SK-N-SH treated with all-trans-retinoic acid at 6 μM for 48 hours (cell line): ENCODE measurements around the gene ZNF107.
A peak's percentile ranks its signal among the peaks of the same experiment; 100 is the strongest.

Experiments
- ATAC-seq: fragments of 200-7000 bp; cut with Tn5 transposase; 3 replicates; pipeline ENCODE4 v1.9.1; 2020; ENCODE audit warnings: mild to moderate bottlenecking, moderate library complexity
- BACH2 ChIP-seq: fragments of 250-450 bp; sonication (Bioruptor Pico); IDR thresholded peaks from 2 replicates; pipeline ENCODE4 v1.9.0; 2021; ENCODE audit warnings: mild to moderate bottlenecking, borderline replicate concordance
- CSDC2 ChIP-seq: fragments of 250-450 bp; sonication (Bioruptor Pico); IDR thresholded peaks from 2 replicates; pipeline ENCODE4 v1.5.0; 2020; ENCODE audit warnings: mild to moderate bottlenecking, moderate library complexity
- CSRNP3 ChIP-seq: fragments of 250-450 bp; sonication (Bioruptor Pico); IDR thresholded peaks from 2 replicates; pipeline ENCODE4 v1.5.1; 2021; ENCODE audit warnings: mild to moderate bottlenecking, moderate library complexity
- ESRRG ChIP-seq: fragments of 250-450 bp; sonication (Bioruptor Pico); IDR thresholded peaks from 2 replicates; pipeline ENCODE4 v1.6.1; 2021; ENCODE audit warnings: mild to moderate bottlenecking
- GLIS3 ChIP-seq: fragments of 250-450 bp; sonication (Bioruptor Pico); IDR thresholded peaks from 2 replicates; pipeline ENCODE4 v1.5.0; 2020; ENCODE audit warnings: mild to moderate bottlenecking, moderate library complexity
- ISL1 ChIP-seq: fragments of 250-450 bp; sonication (Bioruptor Pico); IDR thresholded peaks from 2 replicates; pipeline ENCODE4 v2.1.2; 2022; ENCODE audit warnings: mild to moderate bottlenecking, moderate library complexity
- OSR1 ChIP-seq: fragments of 250-450 bp; sonication (Bioruptor Pico); IDR thresholded peaks from 2 replicates; pipeline ENCODE4 v1.8.0; 2022; ENCODE audit warnings: moderate library complexity, mild to moderate bottlenecking, inconsistent platforms
- PPARA ChIP-seq: fragments of 250-450 bp; sonication (Bioruptor Pico); IDR thresholded peaks from 2 replicates; pipeline ENCODE4 v1.5.0; 2020; ENCODE audit warnings: mild to moderate bottlenecking, borderline replicate concordance
- RARB ChIP-seq: fragments of 250-450 bp; sonication (Bioruptor Pico); IDR thresholded peaks from 2 replicates; pipeline ENCODE4 v1.8.0; 2021; ENCODE audit warnings: mild to moderate bottlenecking, moderate library complexity
- SNAI2 ChIP-seq: fragments of 250-450 bp; sonication (Bioruptor Pico); IDR thresholded peaks from 2 replicates; pipeline ENCODE4 v1.5.0; 2020; ENCODE audit warnings: mild to moderate bottlenecking, moderate library complexity
- TCF4 ChIP-seq: fragments of 250-450 bp; sonication (Bioruptor Pico); IDR thresholded peaks from 2 replicates; pipeline ENCODE4 v1.8.0; 2021; ENCODE audit warnings: mild to moderate bottlenecking, moderate library complexity, borderline replicate concordance
- TOX ChIP-seq: fragments of 250-450 bp; sonication (Bioruptor Pico); IDR thresholded peaks from 2 replicates; pipeline ENCODE4 v1.8.0; 2021; ENCODE audit warnings: mild to moderate bottlenecking, moderate library complexity, borderline replicate concordance
- ZC3H10 ChIP-seq: fragments of 250-450 bp; sonication (Bioruptor Pico); IDR thresholded peaks from 2 replicates; pipeline ENCODE4 v1.5.1; 2021; ENCODE audit warnings: mild to moderate bottlenecking, moderate library complexity
- ZFP3 ChIP-seq: fragments of 250-450 bp; sonication (Bioruptor Pico); IDR thresholded peaks from 2 replicates; pipeline ENCODE4 v1.5.0; 2020; ENCODE audit warnings: mild to moderate bottlenecking, moderate library complexity
- ZFP30 ChIP-seq: fragments of 450-650 bp; formaldehyde crosslinking; IDR thresholded peaks from 2 replicates; pipeline ENCODE4 v1.5.0; 2022; ENCODE audit warnings: mild to moderate bottlenecking, moderate library complexity
- ZNF565 ChIP-seq: fragments of 450-650 bp; formaldehyde crosslinking; conservative IDR thresholded peaks from 2 replicates; pipeline ENCODE4 v1.5.0; 2020; ENCODE audit warnings: low read depth, mild to moderate bottlenecking, moderate library complexity
- ZNF70 ChIP-seq: fragments of 450-650 bp; formaldehyde crosslinking; IDR thresholded peaks from 2 replicates; pipeline ENCODE4 v1.5.0; 2020; ENCODE audit warnings: mild to moderate bottlenecking, moderate library complexity
- ZNF8 ChIP-seq: fragments of 450-650 bp; formaldehyde crosslinking; IDR thresholded peaks from 2 replicates; pipeline ENCODE4 v1.5.0; 2020; ENCODE audit warnings: mild to moderate bottlenecking, moderate library complexity
- TF ChIP-seq, protein P1 (sequence below): fragments of 250-450 bp; sonication (Bioruptor Pico); IDR thresholded peaks from 2 replicates; pipeline ENCODE4 v1.5.0; 2020; ENCODE audit warnings: mild to moderate bottlenecking, moderate library complexity
- TF ChIP-seq, protein P2 (sequence below): fragments of 250-450 bp; sonication (Bioruptor Pico); IDR thresholded peaks from 2 replicates; pipeline ENCODE4 v1.8.0; 2021; ENCODE audit warnings: low read depth, mild to moderate bottlenecking, moderate library complexity, borderline replicate concordance
- TF ChIP-seq, protein P3 (sequence below): fragments of 250-450 bp; sonication (Bioruptor Pico); IDR thresholded peaks from 2 replicates; pipeline ENCODE4 v1.8.0; 2020; ENCODE audit warnings: mild to moderate bottlenecking, moderate library complexity, borderline replicate concordance

ZNF107 gene

DNA sequence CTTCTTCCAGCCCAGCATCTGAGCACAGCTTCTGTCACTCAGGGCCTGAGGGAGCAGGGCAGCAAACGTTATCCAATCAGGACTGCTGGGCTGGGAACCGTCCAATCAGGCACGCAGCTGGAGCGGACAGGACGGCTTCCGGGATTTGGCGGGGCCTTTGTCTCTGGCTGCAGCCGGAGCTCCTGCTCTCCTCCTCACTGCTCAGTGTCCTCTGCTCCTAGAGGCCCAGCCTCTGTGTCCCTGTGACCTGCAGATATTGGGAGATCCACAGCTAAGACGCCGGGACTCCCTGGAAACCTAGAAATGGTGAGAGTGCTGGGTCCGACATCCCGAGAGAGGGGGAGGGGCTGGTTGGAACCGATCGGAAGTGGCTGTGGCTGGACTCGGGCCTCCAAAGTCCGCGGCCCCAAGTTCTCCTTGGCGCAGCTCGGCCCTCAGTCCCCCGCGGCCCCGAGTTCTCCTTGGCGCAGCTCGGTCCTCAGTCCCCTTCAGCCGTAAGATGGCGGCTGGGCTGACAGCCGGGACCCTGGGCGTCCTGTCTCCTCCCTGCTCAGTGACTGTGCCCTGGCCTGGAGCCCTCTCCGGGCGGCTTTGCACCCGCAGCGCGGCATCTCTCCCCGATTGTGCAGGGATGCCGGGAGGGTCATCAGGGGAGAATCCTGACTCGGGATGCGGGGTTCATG lies at the start of gene ZNF107:
Gene ZNF107, plus strand, starts transcription at position 154 of the 683 bp plus-strand sequence. Its CDS starts 150 bp downstream, at position 304.
- peak; percentile 100 for ATAC-seq
- no peak for TF ChIP-seq ISL1
- TF ChIP-seq ZNF565 (CRISPR knock-in tag), result no peak
- TF ChIP-seq ESRRG (CRISPR knock-in tag), result no peak
- no peak for TF ChIP-seq CSDC2
- TF ChIP-seq BACH2 (CRISPR knock-in tag), result no peak
- TF ChIP-seq, all 23 proteins: peak for 0

DNA sequence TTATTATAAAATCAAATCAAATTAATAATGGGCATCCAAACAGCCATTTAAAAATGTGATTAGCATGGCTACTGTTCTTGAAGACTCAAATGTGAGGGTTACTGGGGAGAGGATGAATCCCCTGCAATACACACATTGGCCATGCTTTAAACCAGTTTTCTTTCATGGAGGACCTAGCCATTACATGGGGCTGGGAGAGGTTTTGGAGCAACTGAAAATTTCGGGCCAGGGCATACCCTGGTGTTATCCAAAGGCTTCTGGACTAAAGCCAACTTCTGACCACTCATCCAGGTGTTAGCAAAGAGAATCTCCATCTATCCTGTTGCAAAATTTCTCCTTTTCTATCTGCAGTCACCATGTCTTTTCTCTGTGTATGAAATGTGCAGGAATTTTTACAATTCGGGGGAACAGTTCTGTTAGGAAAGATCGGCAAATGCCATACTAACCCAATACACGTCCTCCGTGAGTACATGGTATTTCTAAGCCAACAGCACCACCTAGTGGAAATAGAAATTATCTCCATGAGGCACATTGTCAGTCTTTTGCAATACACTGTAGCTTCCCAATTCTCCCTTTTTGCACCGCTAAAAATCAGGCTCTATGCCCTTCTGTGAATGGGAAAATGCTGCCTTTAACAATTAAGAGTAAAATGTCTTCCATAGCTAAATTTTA lies 47.0 kb upstream of the ZNF107 start:
- TF ChIP-seq BACH2 (CRISPR knock-in tag) (no peak), CSRNP3 (CRISPR knock-in tag) (no peak), GLIS3 (CRISPR knock-in tag) (no peak), ZFP3 (CRISPR knock-in tag) (no peak), ZNF8 (CRISPR knock-in tag) (no peak; the same call in 1 of the 2 replicates), TCF4 (CRISPR knock-in tag) (no peak), ESRRG (CRISPR knock-in tag) (no peak), RARB (CRISPR knock-in tag) (no peak), ISL1 (no peak), OSR1 (CRISPR knock-in tag) (no peak), PPARA (no peak), ZFP30 (CRISPR knock-in tag) (no peak), TOX (no peak)
- TF ChIP-seq, protein P1, sequence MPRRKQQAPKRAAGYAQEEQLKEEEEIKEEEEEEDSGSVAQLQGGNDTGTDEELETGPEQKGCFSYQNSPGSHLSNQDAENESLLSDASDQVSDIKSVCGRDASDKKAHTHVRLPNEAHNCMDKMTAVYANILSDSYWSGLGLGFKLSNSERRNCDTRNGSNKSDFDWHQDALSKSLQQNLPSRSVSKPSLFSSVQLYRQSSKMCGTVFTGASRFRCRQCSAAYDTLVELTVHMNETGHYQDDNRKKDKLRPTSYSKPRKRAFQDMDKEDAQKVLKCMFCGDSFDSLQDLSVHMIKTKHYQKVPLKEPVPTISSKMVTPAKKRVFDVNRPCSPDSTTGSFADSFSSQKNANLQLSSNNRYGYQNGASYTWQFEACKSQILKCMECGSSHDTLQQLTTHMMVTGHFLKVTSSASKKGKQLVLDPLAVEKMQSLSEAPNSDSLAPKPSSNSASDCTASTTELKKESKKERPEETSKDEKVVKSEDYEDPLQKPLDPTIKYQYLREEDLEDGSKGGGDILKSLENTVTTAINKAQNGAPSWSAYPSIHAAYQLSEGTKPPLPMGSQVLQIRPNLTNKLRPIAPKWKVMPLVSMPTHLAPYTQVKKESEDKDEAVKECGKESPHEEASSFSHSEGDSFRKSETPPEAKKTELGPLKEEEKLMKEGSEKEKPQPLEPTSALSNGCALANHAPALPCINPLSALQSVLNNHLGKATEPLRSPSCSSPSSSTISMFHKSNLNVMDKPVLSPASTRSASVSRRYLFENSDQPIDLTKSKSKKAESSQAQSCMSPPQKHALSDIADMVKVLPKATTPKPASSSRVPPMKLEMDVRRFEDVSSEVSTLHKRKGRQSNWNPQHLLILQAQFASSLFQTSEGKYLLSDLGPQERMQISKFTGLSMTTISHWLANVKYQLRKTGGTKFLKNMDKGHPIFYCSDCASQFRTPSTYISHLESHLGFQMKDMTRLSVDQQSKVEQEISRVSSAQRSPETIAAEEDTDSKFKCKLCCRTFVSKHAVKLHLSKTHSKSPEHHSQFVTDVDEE (CRISPR knock-in tag), result no peak
- TF ChIP-seq, protein P2, sequence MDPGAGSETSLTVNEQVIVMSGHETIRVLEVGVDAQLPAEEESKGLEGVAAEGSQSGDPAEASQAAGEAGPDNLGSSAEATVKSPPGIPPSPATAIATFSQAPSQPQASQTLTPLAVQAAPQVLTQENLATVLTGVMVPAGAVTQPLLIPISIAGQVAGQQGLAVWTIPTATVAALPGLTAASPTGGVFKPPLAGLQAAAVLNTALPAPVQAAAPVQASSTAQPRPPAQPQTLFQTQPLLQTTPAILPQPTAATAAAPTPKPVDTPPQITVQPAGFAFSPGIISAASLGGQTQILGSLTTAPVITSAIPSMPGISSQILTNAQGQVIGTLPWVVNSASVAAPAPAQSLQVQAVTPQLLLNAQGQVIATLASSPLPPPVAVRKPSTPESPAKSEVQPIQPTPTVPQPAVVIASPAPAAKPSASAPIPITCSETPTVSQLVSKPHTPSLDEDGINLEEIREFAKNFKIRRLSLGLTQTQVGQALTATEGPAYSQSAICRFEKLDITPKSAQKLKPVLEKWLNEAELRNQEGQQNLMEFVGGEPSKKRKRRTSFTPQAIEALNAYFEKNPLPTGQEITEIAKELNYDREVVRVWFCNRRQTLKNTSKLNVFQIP (CRISPR knock-in tag), result no peak
- ATAC-seq, result peak; percentile 90

DNA sequence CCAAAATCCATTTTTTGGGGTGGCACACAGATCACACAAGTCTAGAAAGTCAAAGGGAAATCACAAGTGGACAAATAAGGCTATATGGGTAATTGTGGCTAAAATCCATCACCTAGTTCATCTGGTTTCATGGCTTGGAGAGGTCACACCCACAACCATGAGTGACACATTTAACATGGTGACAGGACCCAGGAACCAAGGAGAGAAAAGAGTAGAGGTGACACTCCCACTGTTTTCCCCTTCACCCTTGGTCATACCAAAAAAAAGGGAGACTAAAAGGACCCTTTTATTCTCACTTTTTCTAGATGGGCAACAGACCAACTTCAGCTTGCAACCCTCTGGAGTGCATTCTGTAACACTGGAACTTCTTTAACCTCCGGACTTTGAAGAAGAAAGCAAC lies 46.2 kb upstream of the ZNF107 start:
- TF ChIP-seq SNAI2 (CRISPR knock-in tag), result no peak
- TF ChIP-seq ZNF70 (CRISPR knock-in tag), result no peak
- no peak for TF ChIP-seq ISL1
- no peak for TF ChIP-seq ZC3H10
- no peak for TF ChIP-seq OSR1 (CRISPR knock-in tag)
- no peak for TF ChIP-seq ZNF565 (CRISPR knock-in tag)
- no peak for TF ChIP-seq CSRNP3 (CRISPR knock-in tag)
- TF ChIP-seq ZFP30 (CRISPR knock-in tag), result no peak
- no peak for TF ChIP-seq ZNF8 (CRISPR knock-in tag)
- TF ChIP-seq CSDC2, result no peak
- no peak for TF ChIP-seq TCF4 (CRISPR knock-in tag)
- TF ChIP-seq, protein P2 (CRISPR knock-in tag), result no peak
- TF ChIP-seq, protein P3, sequence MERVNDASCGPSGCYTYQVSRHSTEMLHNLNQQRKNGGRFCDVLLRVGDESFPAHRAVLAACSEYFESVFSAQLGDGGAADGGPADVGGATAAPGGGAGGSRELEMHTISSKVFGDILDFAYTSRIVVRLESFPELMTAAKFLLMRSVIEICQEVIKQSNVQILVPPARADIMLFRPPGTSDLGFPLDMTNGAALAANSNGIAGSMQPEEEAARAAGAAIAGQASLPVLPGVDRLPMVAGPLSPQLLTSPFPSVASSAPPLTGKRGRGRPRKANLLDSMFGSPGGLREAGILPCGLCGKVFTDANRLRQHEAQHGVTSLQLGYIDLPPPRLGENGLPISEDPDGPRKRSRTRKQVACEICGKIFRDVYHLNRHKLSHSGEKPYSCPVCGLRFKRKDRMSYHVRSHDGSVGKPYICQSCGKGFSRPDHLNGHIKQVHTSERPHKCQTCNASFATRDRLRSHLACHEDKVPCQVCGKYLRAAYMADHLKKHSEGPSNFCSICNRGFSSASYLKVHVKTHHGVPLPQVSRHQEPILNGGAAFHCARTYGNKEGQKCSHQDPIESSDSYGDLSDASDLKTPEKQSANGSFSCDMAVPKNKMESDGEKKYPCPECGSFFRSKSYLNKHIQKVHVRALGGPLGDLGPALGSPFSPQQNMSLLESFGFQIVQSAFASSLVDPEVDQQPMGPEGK (CRISPR knock-in tag), result no peak
- no peak for ATAC-seq
